ENCODE data around the gene DYNLL2.

- TF ChIP-seq RARB (CRISPR knock-in tag; IDR thresholded peaks at IDR 0.05) (no peak), TOX (CRISPR knock-in tag; IDR thresholded peaks at IDR 0.05; ENCODE audit: borderline replicate concordance) (no peak), ZNF8 (CRISPR knock-in tag; IDR thresholded peaks at IDR 0.05) (no peak), POU6F1 (CRISPR knock-in tag; IDR thresholded peaks at IDR 0.05; ENCODE audit: borderline replicate concordance, low read depth) (no peak), ZNF70 (CRISPR knock-in tag; IDR thresholded peaks at IDR 0.05) (no peak), PATZ1 (CRISPR knock-in tag; IDR thresholded peaks at IDR 0.05; ENCODE audit: borderline replicate concordance) (no peak), ZFP3 (CRISPR knock-in tag; IDR thresholded peaks at IDR 0.05) (no peak), CSRNP3 (CRISPR knock-in tag; IDR thresholded peaks at IDR 0.05) (no peak), GLIS3 (CRISPR knock-in tag; IDR thresholded peaks at IDR 0.05) (no peak), PPARA (CRISPR knock-in tag; IDR thresholded peaks at IDR 0.05; ENCODE audit: borderline replicate concordance) (no peak), ISL1 (CRISPR knock-in tag; IDR thresholded peaks at IDR 0.05) (no peak), ZNF565 (CRISPR knock-in tag; conservative IDR thresholded peaks at IDR 0.05; ENCODE audit: low read depth) (no peak), ESRRG (CRISPR knock-in tag; IDR thresholded peaks at IDR 0.05) (no peak), CREB5 (CRISPR knock-in tag; IDR thresholded peaks at IDR 0.05; ENCODE audit: low read depth) (no peak)
Measured at GRCh38 chr17:58085039-58085715, 2.0 kb downstream of the DYNLL2 start.
